ENCODE data around the gene WDR81.
"Not testable (repeated sequence)": the region's sequence is repeated elsewhere in the genome, so short reads cannot be mapped to it uniquely, and the experiment has no call there.

WDR81 gene

DNA sequence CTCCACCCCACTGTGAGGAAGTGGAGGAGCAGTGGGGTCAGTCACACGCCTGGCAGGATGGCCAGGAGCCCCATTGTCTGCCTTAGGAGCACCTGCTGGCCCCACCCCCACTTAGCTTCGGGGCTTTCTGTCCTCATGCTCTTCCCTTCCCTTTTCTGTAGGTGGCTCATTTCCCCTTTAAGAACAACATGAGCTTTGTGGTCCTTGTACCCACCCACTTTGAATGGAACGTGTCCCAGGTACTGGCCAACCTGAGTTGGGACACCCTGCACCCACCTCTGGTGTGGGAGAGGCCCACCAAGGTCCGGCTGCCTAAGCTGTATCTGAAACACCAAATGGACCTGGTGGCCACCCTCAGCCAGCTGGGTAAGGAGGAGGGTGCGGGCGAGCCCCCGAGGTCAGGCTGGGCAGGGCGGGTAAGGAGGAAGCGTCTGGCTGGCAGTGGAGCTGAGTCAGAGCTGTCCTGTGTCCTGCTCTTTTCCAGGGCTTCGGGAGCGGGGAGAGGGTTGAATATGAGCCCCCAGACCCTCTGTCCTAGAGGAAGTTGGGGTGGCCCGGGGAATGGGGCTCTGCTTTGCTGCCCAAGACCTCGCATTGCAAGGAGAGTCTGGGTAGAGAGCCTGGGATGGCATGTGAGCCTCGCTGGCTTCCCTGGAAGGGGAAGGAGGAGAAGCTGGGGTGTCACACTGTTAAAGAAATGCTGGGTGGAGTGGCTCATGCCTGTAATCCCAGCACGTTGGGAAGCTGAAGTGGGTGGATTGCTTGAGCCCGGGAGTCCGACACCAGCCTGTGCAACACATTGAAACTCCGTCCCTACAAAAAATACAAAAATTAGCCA is 28.1 kb downstream of the WDR81 start:
- Mint-ChIP-seq H3K27me3 (ENCODE audit: low read depth) (peaks cover 3% of the 10 kb centered on the region), H3K4me3 (no peak overlapping the region), H3K36me3 (ENCODE audit: low read depth) (no peaks in the 10 kb centered on the region), H3K27ac (no peak overlapping the region), H3K4me1 (ENCODE audit: low read depth) (no peaks in the 10 kb centered on the region), H3K9me3 (no peaks in the 10 kb centered on the region)

- H3K27me3 Mint-ChIP-seq (ENCODE audit: low read depth): peaks cover 3% of the 10 kb centered on the region
- H3K4me3 Mint-ChIP-seq: no peak overlapping the region
- H3K9me3 Mint-ChIP-seq: no peaks in the 10 kb centered on the region
- no peak overlapping the region for H3K27ac Mint-ChIP-seq
- H3K4me1 Mint-ChIP-seq (ENCODE audit: low read depth): peaks cover 2% of the 10 kb centered on the region
- no peaks in the 10 kb centered on the region for H3K36me3 Mint-ChIP-seq (ENCODE audit: low read depth)
These were observed 29.4 kb downstream of the WDR81 start for GRCh38 chr17:1753767-1754429.

DNA sequence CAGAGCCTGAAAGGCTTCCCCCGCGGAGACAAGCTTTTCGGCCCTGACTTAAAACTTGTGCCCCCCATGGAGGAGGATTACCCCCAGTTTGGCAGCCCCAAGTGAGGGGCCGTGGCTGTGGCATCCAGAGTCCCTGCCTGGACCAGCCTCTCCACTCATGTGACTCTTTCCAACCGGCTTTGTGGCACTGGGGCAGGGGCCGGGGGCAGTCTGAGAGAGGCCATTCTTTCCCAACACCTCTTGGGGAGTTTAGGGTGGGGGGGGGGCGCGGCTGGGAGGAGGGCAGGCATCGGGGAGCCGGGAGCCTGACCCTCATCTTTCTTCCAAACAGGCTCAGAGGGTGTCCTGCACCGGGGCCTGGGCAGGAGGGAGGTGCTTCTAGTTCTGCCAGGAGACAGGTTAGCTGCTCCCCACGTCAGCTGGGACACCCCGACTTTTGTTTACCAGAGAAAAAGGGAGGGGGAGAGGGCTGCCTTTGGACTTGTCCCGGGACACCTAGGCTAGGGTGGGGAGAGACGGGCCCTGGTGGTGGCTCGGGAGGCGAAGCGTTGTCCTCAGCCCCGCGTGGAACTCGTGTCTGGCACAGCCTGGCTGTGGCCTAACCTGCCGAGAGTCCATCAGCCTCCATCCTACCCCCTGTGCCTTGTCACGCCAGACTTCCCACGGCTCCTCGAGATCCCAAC is 30.1 kb downstream of the WDR81 start:
- H3K27me3 Mint-ChIP-seq (ENCODE audit: low read depth): peaks cover 3% of the 10 kb centered on the region

DNA sequence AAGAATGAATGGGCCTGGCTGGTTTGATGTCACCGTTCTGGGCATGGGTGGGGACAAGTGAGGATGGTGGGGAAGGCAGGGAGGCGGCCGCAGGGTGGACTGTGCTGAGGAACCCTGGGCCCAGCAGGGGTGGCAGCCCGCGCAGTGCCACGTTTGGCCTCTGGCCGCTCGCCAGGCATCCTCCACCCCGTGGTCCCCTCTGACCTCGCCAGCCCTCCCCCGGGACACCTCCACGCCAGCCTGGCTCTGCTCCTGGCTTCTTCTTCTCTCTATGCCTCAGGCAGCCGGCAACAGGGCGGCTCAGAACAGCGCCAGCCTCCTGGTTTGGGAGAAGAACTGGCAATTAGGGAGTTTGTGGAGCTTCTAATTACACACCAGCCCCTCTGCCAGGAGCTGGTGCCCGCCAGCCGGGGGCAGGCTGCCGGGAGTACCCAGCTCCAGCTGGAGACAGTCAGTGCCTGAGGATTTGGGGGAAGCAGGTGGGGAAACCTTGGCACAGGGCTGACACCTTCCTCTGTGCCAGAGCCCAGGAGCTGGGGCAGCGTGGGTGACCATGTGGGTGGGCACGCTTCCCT is 30.8 kb downstream of the WDR81 start:
- Mint-ChIP-seq H3K36me3 (ENCODE audit: low read depth) (no peaks in the 10 kb centered on the region), H3K9me3 (no peaks in the 10 kb centered on the region), H3K27me3 (ENCODE audit: low read depth) (peaks cover 3% of the 10 kb centered on the region), H3K4me1 (ENCODE audit: low read depth) (peaks cover 2% of the 10 kb centered on the region), H3K4me3 (no peak overlapping the region), H3K27ac (no peak overlapping the region)

More for the DNA sequence above, 30.1 kb downstream of the WDR81 start:
- H3K36me3 Mint-ChIP-seq (ENCODE audit: low read depth): no peaks in the 10 kb centered on the region
- peaks cover 2% of the 10 kb centered on the region for H3K4me1 Mint-ChIP-seq (ENCODE audit: low read depth)
- no peaks in the 10 kb centered on the region for H3K9me3 Mint-ChIP-seq
- H3K27ac Mint-ChIP-seq: no peak overlapping the region
- H3K4me3 Mint-ChIP-seq: no peak overlapping the region

DNA sequence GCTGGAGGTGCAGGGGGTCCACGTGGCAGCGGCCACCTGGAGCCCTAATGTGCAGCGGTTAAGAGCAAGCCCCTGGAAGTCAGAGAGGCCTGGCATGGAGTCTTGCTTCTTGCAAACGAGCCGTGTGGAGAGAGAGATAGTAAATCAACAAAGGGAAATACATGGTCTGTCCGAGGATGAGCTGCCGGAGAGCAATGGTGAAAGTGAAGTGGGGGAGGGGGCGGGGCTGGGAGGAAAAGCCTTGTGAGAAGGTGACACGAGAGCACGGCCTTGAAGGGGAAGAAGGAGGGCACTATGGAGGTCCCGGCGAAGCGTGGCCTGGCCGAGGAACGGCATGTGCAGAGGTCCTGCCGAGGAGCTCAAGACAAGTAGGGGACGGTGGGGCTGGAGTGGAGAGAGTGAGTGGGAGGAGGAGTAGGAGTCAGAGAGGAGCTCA is 31.3 kb downstream of the WDR81 start:
- no peaks in the 10 kb centered on the region for H3K36me3 Mint-ChIP-seq (ENCODE audit: low read depth)
- H3K4me3 Mint-ChIP-seq: no peak overlapping the region
- H3K4me1 Mint-ChIP-seq (ENCODE audit: low read depth): peaks cover 3% of the 10 kb centered on the region
- H3K27ac Mint-ChIP-seq: no peak overlapping the region
- H3K27me3 Mint-ChIP-seq (ENCODE audit: low read depth): peaks cover 3% of the 10 kb centered on the region
- no peaks in the 10 kb centered on the region for H3K9me3 Mint-ChIP-seq

DNA sequence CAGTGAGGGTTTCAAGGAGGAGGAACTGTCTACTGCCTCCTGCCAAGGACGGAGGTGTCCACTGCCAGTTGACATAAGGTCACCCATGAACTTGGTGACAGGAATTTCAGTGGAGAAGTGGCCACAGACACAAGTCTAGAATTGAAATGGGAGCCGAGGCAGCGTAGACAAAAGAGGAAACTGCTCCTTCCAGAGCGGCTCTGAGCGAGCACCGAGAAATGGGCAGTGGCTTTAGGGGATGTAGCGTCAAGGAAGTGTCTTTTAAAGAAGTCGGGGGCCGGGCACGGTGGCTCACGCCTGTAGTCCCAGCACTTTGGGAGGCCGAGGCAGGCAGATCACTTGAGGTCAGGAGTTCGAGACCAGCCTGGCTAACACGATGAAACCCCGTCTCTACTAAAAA is 34.3 kb downstream of the WDR81 start:
- Mint-ChIP-seq H3K27me3 (ENCODE audit: low read depth) (peaks cover 3% of the 10 kb centered on the region), H3K9me3 (no peaks in the 10 kb centered on the region), H3K36me3 (ENCODE audit: low read depth) (no peaks in the 10 kb centered on the region), H3K4me3 (no peak overlapping the region), H3K4me1 (ENCODE audit: low read depth) (peaks cover 16% of the 10 kb centered on the region), H3K27ac (no peak overlapping the region)

DNA sequence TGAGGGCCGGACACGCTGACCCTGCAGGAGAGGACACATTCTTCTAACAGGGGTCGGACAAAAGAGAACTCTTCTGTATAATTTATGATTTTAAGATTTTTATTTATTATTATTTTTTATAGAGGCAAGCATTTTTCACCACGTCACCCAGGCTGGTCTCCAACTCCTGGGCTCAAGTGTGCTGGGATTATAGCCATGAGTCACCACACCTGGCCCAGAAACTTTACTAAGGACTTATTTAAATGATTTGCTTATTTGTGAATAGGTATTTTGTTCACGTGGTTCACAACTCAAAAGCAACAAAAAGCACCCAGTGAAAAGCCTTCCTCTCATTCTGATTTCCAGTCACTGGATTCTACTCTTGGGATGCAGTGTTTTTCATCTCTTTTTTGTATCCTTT is 35.0 kb downstream of the WDR81 start:
- H3K4me3 Mint-ChIP-seq: no peak overlapping the region
- peaks cover 23% of the 10 kb centered on the region for H3K4me1 Mint-ChIP-seq (ENCODE audit: low read depth)
- H3K9me3 Mint-ChIP-seq: no peaks in the 10 kb centered on the region
- H3K27ac Mint-ChIP-seq: no peak overlapping the region
- H3K27me3 Mint-ChIP-seq (ENCODE audit: low read depth): peaks cover 3% of the 10 kb centered on the region
- H3K36me3 Mint-ChIP-seq (ENCODE audit: low read depth): peaks cover 4% of the 10 kb centered on the region

DNA sequence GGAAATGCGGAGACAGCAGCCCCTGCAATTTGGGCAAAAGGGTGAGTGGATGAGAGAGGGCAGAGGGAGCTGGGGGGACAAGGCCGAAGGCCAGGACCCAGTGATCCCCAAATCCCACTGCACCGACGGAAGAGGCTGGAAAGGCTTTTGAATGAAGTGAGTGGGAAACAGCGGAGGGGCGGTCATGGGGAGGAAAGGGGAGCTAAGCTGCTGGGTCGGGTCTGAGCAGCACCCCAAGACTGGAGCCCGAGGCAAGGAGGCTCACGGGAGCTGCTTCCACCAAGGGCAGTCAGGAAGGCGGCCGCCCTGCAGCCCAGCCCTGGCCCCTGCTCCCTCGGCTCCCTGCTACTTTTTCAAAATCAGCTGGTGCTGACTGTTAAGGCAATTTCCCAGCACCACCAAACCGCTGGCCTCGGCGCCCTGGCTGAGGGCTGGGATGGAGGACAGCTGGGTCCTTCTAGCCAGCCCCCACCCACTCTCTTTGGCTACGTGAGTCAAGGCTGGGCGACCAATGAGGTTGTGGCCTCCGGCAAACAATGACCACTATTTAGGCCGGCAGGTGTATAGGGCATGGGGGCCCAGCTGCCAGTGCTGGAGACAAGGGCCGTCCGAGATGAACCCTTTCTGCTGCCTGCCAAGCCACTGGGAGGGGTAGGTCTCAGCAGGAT is 37.9 kb downstream of the WDR81 start:
- no peak overlapping the region for H3K4me3 Mint-ChIP-seq
- H3K9me3 Mint-ChIP-seq: no peaks in the 10 kb centered on the region
- peaks cover 4% of the 10 kb centered on the region for H3K36me3 Mint-ChIP-seq (ENCODE audit: low read depth)
- H3K27ac Mint-ChIP-seq: peak overlapping the region; percentile 65
- H3K27me3 Mint-ChIP-seq (ENCODE audit: low read depth): no peaks in the 10 kb centered on the region
- peaks cover 24% of the 10 kb centered on the region for H3K4me1 Mint-ChIP-seq (ENCODE audit: low read depth)

DNA sequence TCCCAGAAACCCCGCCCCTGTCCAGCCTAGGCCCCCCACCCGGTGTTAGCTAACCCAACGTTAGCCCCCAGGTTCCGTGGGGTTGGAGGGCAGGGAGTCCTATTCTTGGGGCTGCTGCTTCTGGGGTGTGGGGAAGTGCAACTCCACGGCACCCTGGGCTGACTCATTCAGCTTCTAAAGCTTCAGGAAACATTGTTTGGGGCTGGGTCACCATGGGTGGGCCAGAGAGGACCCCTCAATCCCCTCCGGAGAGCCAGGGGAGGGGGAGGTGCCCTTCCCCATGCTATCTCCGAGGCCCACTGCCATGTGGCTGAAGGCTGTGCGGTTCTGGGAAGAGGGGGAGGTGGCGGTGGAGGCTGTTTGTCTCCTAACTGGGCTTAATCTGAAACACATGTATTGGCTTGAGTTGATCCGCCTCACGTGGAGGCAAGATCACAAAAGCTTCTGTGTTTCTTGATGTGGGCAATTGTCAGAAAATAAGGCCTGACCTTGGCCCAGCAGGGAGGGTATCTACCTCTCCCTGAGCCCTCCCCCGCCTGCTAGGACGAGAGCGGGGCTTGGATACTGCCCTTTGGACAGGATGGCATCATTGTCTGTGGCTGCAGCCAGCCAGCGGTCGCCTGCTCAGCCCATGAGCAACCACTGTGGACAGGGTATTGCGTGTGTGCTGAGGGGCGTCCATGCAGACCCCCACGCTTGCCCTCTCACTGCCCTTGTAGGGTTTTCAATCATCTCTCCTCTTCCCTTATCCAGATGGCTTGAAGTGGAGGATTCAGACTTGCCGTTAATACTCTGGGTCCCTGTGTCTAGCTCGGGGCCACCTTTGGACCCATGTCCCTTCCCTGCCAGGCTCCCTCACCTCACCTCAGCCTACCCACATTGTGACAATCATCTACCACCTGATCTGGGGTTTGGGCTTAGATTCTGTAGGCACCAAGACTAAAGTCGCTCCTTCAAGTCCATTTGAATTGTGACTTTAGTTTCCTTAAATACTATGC is 38.7 kb downstream of the WDR81 start:
- peak overlapping the region; percentile 54 for H3K4me3 Mint-ChIP-seq
- H3K27me3 Mint-ChIP-seq (ENCODE audit: low read depth): no peaks in the 10 kb centered on the region
- H3K36me3 Mint-ChIP-seq (ENCODE audit: low read depth): peaks cover 4% of the 10 kb centered on the region
- no peaks in the 10 kb centered on the region for H3K9me3 Mint-ChIP-seq
- H3K4me1 Mint-ChIP-seq (ENCODE audit: low read depth): peaks cover 26% of the 10 kb centered on the region
- peak overlapping the region; percentile 91 for H3K27ac Mint-ChIP-seq

- peak overlapping the region; percentile 54 for H3K4me3 Mint-ChIP-seq
- H3K4me1 Mint-ChIP-seq (ENCODE audit: low read depth): peaks cover 24% of the 10 kb centered on the region
- no peaks in the 10 kb centered on the region for H3K27me3 Mint-ChIP-seq (ENCODE audit: low read depth)
- no peaks in the 10 kb centered on the region for H3K9me3 Mint-ChIP-seq
- peak overlapping the region; percentile 91 for H3K27ac Mint-ChIP-seq
- H3K36me3 Mint-ChIP-seq (ENCODE audit: low read depth): peaks cover 4% of the 10 kb centered on the region
These were observed 39.8 kb downstream of the WDR81 start for GRCh38 chr17:1764284-1764683.

DNA sequence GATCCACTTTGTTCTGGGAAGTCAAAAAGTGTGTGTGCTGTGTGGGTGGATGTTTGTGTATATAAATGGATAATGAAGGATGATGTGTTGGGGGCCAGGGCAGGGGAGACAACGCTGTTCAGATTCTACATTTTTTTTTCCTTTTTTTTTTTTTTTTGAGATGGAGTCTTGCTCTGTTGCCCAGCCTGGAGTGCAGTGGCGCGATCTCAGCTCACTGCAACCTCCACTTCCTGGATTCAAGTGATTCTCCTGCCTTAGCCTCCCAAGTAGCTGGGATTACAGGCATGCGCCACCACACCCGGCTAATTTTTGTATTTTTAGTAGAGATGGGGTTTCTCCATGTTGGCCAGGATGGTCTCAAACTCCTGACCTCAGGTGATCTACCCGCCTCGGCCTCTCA is 40.2 kb downstream of the WDR81 start:
- H3K27ac Mint-ChIP-seq: peak overlapping the region; percentile 91

GRCh38 chr17:1765576-1765975 is 41.1 kb downstream of the WDR81 start:
- Mint-ChIP-seq H3K27me3 (ENCODE audit: low read depth) (no peaks in the 10 kb centered on the region), H3K4me3 (no peak overlapping the region), H3K9me3 (no peaks in the 10 kb centered on the region), H3K36me3 (ENCODE audit: low read depth) (peaks cover 4% of the 10 kb centered on the region), H3K4me1 (ENCODE audit: low read depth) (peaks cover 23% of the 10 kb centered on the region), H3K27ac (no peak overlapping the region)

More for the DNA sequence above, 40.2 kb downstream of the WDR81 start:
- H3K27me3 Mint-ChIP-seq (ENCODE audit: low read depth); H3K9me3 Mint-ChIP-seq; H3K36me3 Mint-ChIP-seq (ENCODE audit: low read depth): not testable (repeated sequence)
- H3K4me1 Mint-ChIP-seq (ENCODE audit: low read depth): peaks cover 24% of the 10 kb centered on the region
- H3K4me3 Mint-ChIP-seq: peak overlapping the region; percentile 54

- Mint-ChIP-seq H3K4me3 (no peak overlapping the region), H3K9me3 (no peaks in the 10 kb centered on the region), H3K27ac (no peak overlapping the region), H3K4me1 (ENCODE audit: low read depth) (peaks cover 21% of the 10 kb centered on the region), H3K36me3 (ENCODE audit: low read depth) (peaks cover 4% of the 10 kb centered on the region), H3K27me3 (ENCODE audit: low read depth) (no peaks in the 10 kb centered on the region)
These were observed 42.1 kb downstream of the WDR81 start for GRCh38 chr17:1766382-1767135.

All from T-helper 1 cell treated with Interleukin-12 subunit alpha and Interleukin-12 subunit beta and Interleukin-4 antibody, amounts not matched to agents 30 μg/mL and 1 μg/mL, for 36 hours (primary cell).